IPS-18c (cell line): Measurements from ENCODE around the gene MIGA2.
"Not testable (repeated sequence)": the region's sequence is repeated elsewhere in the genome, so short reads cannot be mapped to it uniquely, and the experiment has no call there.

Experiments
- H3K4me3 ChIP-seq: 2 replicates; pipeline ENCODE4 v1.7.0; 2013; ENCODE audit warnings: low read depth, mild to moderate bottlenecking, low read length, moderate library complexity; ENCODE audit not compliant: insufficient read depth
- H3K9me3 ChIP-seq: one replicate; pipeline ENCODE4 v1.6.1; 2013; ENCODE audit warnings: mild to moderate bottlenecking, low read length, moderate library complexity; ENCODE audit not compliant: control insufficient read depth, insufficient read depth

MIGA2 gene

GRCh38 chr9:129102095-129102525, 65.7 kb downstream of the MIGA2 start:
- no peak overlapping the region for H3K4me3 ChIP-seq
- no peaks in the 10 kb centered on the region for H3K9me3 ChIP-seq

DNA sequence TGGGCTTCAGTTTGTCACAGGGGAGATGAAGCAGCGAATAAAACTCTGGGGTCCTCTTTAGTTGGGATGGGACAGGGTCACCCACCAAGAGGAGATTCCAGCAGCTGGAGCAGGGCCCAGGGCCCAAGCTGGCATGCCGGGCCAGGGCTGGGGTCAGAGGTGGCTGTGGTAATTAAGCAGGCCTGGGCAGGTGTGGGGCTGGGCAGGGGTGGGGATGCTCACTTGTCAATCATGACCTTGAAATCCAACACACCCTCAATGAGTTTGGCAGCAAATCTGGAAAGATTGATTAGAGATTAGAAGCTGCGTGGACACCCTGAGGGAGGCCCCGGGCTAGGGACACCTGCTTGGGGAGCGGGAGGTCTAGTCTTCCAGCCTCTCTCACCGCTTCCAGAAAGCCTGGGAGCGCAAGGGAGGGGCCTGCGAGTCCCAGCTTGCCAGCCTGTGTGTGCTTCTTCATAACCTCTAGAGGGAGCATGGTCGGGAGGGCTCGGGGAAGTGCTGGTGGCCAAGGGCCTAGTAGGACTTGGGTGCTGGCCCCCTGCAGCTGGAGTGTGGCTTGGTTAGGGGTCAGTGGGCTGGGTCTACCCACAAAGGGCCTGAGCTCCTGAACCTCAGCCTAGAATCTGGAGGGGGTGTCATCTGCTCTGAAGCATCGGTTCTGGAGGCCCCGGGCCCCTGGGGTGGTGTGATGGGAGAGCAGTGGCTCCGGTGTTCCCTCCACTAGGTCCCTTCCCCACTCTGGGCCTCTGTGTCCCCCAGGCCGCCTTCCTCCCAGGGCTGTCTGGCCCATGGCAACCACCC, 66.6 kb downstream of the MIGA2 start:
- Histone ChIP-seq H3K4me3 (no peak overlapping the region), H3K9me3 (no peaks in the 10 kb centered on the region)

- H3K4me3 ChIP-seq = no peak overlapping the region
- no peaks in the 10 kb centered on the region for H3K9me3 ChIP-seq
Observed at GRCh38 chr9:129103595-129103965, 67.2 kb downstream of the MIGA2 start.

- H3K9me3 ChIP-seq = no peaks in the 10 kb centered on the region
- no peak overlapping the region for H3K4me3 ChIP-seq
Observed at GRCh38 chr9:129104051-129104450, 67.6 kb downstream of the MIGA2 start.

- no peak overlapping the region for H3K4me3 ChIP-seq
- no peaks in the 10 kb centered on the region for H3K9me3 ChIP-seq
Observed at GRCh38 chr9:129105857-129106694, 69.7 kb downstream of the MIGA2 start.

DNA sequence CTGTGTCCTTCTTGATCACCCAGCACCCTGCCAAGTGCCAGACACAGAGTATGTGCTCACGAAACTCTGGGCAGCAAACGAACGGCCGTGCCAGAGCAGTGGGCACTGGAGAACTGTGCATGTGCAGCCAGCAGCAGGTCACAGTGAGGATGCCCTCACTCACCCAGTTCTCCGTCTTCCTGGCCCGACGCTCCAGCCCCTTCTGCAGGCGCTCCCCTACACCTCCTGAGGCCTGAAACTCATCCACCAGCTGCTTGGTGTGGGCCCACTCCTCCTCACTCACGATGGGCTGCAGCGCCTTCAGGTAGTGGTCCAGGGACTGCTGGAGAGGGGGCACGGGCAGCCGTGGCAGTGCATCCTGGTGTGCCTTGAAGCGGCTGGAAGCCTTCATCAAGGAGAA, 71.2 kb downstream of the MIGA2 start:
- H3K4me3 ChIP-seq = no peak overlapping the region
- H3K9me3 ChIP-seq = no peaks in the 10 kb centered on the region

DNA sequence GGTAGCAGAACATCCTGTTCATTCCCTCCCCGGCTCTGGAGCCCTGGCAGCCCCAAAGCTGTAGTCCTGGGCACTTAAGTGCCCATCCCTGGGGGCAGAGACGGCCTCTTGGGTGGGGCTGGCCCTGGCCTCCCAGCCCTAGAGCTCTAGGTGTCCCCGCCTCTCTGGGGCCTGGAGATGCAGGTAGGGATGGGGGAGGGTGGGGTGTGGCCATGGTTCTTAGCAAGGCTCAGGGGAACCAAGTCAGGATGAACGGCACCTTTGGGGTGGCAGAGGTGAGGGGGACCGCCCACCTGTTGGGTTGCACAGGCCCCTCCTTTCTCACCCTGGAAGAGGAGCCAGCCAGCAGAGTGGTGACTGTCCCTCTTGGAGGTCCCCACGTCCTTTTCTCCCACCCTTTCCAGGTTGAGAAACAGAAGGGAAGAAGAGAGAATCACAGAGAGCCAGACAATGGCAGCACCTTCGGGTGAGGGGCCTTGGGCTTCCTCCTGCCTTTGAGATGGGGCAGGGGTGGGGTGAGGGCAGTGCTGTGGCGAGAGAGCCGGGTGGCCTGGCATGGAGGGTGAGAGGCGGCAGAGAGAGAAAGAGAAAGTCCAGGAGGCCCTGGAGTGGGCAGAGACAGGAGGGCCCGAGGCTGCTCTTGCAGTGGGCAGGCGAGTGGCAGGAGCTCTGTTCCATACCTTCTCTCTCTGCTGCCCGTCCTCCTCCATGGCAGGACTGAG, 71.8 kb downstream of the MIGA2 start:
- Histone ChIP-seq H3K4me3 (no peak overlapping the region), H3K9me3 (no peaks in the 10 kb centered on the region)

DNA sequence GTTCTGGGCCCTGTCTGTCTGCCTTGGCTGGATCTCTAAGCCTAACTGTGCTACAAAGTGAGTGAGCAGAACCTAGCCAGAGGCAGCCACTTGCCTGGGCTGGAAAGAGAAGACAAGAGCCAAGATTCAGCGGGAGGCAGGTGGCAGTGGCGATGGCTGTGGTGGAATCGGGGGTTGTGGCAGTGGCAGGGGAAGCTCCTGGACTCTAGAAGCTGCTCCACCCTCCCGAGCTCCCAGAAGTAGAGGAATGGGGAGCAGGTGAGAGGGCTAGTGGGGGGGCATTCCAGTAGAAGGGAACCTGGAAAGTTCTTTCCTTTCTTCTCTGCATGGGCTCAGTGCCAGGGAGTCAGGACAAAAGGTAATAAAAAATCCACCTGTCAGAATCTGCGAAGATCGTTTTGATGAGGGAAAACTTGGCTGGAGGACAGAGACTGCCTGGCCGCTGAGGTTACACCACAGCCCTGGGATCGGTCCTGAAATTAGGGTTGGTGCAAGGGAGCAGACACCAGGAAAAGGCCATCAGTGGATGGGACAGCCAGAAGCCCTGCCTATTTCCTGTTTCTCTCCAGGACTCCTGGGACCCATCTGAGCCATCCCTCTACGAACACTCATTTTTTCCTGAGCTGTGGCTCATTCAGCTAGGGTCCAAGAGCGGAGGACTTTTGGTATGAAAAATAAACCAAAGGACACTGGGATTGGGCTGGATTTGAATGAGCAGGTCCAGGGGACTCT, 72.5 kb downstream of the MIGA2 start:
- Histone ChIP-seq H3K4me3 (no peak overlapping the region), H3K9me3 (no peaks in the 10 kb centered on the region)

DNA sequence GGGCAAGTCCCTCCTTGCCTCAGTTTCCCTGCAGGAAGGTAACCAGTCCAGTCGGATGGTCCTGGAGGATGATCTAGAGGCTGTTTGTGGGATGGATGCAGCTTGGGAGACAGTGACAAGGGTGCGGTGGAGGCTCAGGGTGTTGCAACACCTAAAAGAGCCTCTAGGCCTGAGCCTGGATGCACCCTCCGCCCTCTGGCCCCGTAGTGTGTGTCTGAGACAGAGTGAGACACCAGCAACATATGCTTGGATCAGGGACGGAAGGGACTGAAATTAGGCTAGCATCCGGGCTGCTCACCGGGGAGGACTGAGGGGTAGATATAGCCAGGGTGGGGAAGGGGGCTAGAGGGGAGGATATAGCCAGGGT, 73.1 kb downstream of the MIGA2 start:
- Histone ChIP-seq H3K4me3 (no peak overlapping the region), H3K9me3 (no peaks in the 10 kb centered on the region)

DNA sequence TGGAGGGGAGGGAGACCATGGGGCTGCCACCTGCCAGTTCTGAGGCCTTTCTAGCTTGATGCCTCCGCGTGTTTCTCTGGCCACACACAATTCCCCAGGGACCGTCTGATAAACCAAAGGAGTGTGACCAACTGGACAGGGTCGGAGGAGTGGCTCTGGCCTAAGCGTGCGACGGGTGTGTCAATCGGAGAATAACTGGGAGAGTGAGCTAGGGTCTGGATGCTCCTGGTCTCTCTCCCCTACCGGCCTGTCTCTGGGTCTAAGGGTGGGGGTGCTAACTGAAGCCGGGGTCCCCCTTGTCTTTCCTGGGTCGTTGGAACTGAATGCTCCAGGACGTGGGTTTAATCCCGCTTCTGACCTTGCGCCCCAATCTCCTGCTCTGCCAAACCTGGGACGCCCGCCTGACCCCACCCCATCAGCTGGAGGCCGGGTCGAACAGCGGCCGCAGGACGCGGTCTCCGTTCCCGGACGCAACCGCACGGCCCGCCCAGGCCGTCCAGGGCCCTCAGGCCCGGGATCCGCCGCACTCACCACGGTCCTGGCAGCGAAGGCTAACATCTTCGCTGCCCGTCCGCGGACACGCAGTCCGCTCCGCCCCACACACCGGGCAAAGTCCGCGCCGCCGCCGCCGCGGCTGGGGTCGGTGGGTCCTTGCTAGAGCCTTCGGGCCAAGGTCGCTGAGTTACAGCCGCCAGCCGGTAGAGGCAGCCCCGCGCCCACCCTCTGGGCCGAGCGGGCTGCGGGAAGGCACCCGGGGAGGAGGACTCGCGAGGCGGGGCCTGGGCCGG, 73.7 kb downstream of the MIGA2 start:
- Histone ChIP-seq H3K4me3 (peak overlapping the region; percentile 67), H3K9me3 (no peaks in the 10 kb centered on the region)

DNA sequence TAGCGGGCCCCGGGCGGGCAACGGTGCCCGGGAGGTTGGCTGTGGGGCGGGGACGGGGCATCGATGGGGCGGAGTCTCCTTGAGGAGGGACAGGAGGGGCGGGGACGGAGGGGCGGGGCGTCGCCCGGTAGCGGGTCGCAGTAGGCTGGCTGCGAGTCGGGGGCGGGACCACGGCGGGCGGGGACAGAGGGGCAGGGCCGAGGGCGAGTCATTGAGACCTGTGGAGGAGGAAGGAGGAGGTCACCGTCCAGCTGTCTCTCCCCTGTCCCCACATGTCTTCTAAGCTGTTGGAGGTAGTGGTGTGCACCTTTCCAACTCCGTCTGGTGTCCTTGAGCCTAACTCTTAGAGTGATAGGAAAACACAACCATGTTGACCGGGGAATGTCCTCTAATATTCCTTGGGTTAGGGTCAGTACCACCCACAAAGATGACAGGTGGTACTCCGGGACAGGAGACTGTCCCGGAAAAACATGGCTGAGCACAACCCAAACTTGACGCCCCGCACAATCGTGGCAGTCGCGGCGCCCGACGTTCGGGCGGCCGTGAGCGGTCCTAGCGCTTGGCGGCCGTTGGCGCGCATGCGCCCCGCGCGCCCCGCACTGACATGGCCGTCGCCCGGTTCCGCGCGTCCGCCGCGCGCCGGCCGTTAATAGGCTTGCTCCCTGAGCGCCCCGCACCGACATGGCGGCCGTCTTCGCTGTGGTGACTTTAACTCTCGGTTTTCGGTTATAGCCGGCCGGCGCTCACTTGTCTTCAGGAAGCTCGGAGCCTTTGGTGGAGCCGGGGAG, 74.5 kb downstream of the MIGA2 start, which contains the start of the genes CRAT and PTPA:
CRAT (minus strand) TSS at position 54 of the 788 bp plus-strand sequence. CDS start 284 bp downstream, outside the sequence.
PTPA (plus strand) TSS at position 676 of the 788 bp plus-strand sequence. CDS start 186 bp downstream, outside the sequence.
- Histone ChIP-seq H3K4me3 (peak within 1 kb of the TSS; percentile 67), H3K9me3 (no peaks in the 10 kb centered on the region)

DNA sequence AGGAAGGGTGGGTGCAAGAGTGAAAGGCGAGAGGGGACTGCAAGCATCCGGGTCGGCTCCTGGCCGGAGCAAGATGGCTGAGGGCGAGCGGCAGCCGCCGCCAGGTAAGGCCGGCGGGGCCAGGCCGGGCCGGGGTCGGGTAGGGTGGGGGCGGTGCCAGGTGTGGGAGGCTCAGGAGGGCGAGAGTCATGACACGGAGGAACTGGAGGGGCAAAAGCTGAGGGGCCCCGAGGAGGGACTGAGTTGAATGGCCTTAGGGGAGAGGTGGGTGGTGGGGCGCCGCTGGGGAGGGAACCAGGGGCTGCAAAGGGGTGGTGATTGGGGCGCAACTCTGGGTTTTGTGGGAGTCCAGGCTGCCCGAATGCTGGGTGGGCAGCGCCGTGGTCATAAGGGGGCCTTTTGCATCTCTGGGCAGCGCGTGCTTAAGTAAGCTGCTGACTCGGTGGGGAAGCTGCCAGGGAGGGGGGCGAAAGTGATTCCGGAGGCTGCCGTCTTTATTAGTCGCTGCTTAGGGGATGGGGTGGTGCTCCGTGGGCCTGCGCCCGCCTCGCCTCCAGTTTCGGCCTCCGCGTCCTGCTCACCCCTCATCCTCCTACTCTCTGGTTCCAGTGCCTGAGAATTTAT, 75.2 kb downstream of the MIGA2 start:
- Histone ChIP-seq H3K4me3 (peak overlapping the region; percentile 67), H3K9me3 (no peaks in the 10 kb centered on the region)

DNA sequence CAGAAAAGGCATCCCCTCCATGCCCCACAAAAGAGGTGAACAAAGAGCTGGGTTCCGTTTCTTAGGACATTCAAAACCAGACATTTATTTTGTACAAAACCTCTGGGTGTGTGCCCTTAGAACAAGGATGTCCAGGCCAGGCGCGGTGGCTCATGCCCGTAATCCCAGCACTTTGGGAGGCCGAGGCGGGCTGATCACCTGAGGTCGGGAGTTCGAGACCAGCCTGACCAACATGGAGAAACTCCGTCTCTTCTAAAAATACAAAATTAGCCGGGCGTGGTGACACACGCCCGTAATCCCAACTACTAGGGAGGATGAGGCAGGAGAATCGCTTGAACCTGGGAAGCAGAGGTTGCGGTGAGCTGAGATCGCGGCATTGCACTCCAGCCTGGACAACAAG, 76.1 kb downstream of the MIGA2 start:
- peak overlapping the region; percentile 67 for H3K4me3 ChIP-seq
- H3K9me3 ChIP-seq = not testable (repeated sequence)

DNA sequence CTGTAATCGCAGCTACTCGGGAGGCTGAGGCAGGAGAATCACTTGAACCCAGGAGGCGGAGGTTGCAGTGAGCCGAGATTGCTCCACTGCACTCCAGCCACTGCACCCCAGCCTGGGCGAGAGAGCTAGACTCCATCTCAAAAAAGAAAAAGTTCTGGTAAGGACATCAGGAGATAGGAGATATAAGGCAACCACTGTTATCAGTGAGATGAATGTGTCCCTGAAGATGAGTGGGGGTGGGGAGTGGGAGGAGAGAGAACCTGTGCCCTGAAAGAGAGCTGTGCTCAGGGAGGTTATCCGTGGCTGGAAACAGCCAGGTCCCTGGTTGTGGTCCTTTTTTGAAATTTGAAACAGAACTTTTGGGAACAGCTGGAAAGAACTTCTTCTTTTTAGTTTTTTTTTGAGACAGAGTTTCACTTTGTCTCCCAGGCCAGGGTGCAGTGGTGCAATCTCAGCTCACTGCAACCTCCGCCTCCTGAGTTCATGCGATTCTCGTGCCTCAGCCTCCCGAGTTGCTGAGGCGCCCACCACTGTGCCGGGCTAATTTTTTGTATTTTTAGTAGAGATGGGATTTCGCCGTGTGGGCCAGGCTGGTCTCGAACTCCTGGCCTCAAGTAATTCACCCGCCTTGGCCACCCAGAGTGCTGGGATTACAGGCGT, 77.3 kb downstream of the MIGA2 start:
- no peak overlapping the region for H3K4me3 ChIP-seq
- no peaks in the 10 kb centered on the region for H3K9me3 ChIP-seq

- H3K9me3 ChIP-seq = no peaks in the 10 kb centered on the region
- no peak overlapping the region for H3K4me3 ChIP-seq
Observed at GRCh38 chr9:129118799-129119198, 82.4 kb downstream of the MIGA2 start.
